Mucosa of stomach (tissue), 1 donor: ENCODE measurements around the gene MIA.
"Not testable (repeated sequence)": the region's sequence is repeated elsewhere in the genome, so short reads cannot be mapped to it uniquely, and the experiment has no call there.

ENCODE experiments used
- H3K27me3 ChIP-seq: one replicate; pipeline ENCODE4 v1.7.0; 2013; ENCODE audit warnings: mild to moderate bottlenecking, low read length; ENCODE audit not compliant: control insufficient read depth, insufficient read depth
- H3K36me3 ChIP-seq: one replicate; pipeline ENCODE4 v1.7.0; 2013; ENCODE audit warnings: low read length; ENCODE audit not compliant: control insufficient read depth, insufficient read depth
- H3K4me1 ChIP-seq: one replicate; pipeline ENCODE4 v1.7.0; 2013; ENCODE audit warnings: mild to moderate bottlenecking, low read length; ENCODE audit not compliant: control insufficient read depth, insufficient read depth
- H3K4me3 ChIP-seq: one replicate; pipeline ENCODE4 v1.7.0; 2013; ENCODE audit warnings: low read length
- H3K9ac ChIP-seq: one replicate; pipeline ENCODE4 v1.7.0; 2013; ENCODE audit warnings: mild to moderate bottlenecking, low read length, moderate library complexity
- H3K9me3 ChIP-seq: one replicate; pipeline ENCODE4 v1.7.0; 2013; ENCODE audit warnings: mild to moderate bottlenecking, low read length, moderate library complexity; ENCODE audit not compliant: control insufficient read depth
- donor health status: Pancreatic carcinoma.

MIA gene

DNA sequence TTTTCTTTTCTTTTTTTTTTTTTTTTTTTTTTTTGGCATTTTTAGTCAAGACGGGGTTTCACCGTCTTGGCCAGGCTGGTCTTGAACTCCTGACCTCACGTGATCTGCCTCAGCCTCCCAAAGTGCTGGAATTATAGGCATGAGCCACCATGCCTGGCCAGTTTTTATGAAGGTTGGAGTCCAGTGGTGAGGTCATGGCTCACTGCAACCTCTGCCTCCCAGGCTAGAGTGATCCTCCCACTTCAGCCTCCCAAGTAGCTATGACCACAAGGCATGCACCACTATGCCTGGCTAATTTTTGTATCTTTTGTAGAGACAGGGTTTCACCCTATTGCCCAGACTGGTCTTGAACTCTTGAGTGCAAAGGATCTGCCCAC is 20.1 kb upstream of the MIA start:
- H3K9ac ChIP-seq = no peak overlapping the region
- H3K4me1 ChIP-seq = peaks cover 16% of the 10 kb centered on the region
- no peak overlapping the region for H3K4me3 ChIP-seq
- H3K36me3 ChIP-seq = peaks cover 8% of the 10 kb centered on the region
- H3K27me3 ChIP-seq = no peaks in the 10 kb centered on the region
- no peaks in the 10 kb centered on the region for H3K9me3 ChIP-seq

DNA sequence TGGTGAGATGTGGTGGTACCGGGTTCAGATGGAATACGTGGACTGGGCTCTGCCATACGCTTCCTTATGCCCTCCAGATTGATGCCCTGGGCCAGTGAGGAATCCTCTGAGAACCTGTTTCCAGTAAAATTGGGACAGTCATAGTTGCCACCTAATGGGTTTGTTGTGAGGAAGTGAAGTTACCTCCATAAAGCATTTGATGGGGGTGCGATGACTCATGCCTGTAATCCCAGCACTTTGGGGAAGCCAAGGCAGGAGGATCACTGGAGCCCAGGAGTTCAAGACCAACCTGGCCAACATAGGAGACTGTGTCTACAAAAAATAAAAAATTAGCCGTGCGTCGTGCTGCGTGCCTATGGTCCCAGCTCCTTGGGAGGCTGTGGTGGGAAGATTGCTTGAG is 19.5 kb upstream of the MIA start:
- Histone ChIP-seq H3K27me3 (no peaks in the 10 kb centered on the region), H3K36me3 (peaks cover 12% of the 10 kb centered on the region), H3K9me3 (no peaks in the 10 kb centered on the region), H3K9ac (no peak overlapping the region), H3K4me3 (no peak overlapping the region), H3K4me1 (peaks cover 16% of the 10 kb centered on the region)

DNA sequence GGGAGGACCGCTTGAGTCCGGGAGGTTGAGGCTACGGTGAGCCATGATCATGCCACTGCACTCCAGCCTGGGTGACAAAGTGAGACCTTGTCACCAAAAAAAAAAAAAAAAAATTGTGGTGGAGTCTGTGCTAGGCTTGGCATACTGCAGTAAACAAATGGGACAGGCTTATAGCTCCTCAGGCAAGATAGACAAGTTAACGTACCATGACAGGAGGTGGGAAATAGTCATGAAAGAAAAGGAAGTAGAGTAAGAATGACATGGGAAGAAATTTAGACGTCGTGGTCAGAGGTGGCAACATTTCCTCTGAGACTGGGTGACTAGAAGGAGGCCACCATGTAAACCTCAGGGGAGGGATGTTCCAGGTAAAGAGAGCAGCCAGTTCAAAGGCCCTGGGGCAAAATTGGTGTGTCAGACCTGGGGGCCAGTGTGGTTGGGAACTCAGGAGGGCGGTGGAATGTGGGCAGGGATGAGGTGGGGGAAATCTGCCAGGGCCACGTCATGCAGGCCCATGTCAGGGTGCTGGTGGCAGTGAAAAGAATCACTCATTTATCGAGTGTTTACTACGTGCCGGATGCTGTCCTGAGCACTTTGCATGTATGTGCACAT is 18.7 kb upstream of the MIA start:
- H3K27me3 ChIP-seq = no peaks in the 10 kb centered on the region
- peaks cover 16% of the 10 kb centered on the region for H3K4me1 ChIP-seq
- H3K9ac ChIP-seq = no peak overlapping the region
- peaks cover 12% of the 10 kb centered on the region for H3K36me3 ChIP-seq
- H3K4me3 ChIP-seq = no peak overlapping the region
- no peaks in the 10 kb centered on the region for H3K9me3 ChIP-seq

DNA sequence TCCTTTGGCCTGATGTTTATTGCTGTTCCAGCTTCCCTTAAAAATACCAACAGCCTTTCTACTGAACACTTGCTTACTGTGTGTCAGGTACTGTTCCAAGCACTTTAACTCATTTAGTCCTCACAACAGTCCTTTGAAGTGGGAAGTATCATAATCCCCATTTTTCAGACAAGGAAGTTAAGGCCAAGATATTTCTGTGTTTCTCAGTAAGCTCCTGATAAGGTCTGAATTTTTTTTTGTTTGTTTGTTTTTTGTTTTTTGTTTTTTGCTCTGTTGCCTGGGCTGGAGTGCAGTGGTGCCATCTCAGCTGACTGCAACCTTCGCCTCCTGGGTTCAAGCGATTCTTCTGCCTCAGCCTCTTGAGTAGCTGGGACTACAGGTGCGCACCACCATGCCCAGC is 16.8 kb upstream of the MIA start:
- Histone ChIP-seq H3K4me1 (peaks cover 16% of the 10 kb centered on the region), H3K36me3 (peaks cover 14% of the 10 kb centered on the region), H3K4me3 (no peak overlapping the region), H3K27me3 (no peaks in the 10 kb centered on the region), H3K9ac (no peak overlapping the region), H3K9me3 (no peaks in the 10 kb centered on the region)

DNA sequence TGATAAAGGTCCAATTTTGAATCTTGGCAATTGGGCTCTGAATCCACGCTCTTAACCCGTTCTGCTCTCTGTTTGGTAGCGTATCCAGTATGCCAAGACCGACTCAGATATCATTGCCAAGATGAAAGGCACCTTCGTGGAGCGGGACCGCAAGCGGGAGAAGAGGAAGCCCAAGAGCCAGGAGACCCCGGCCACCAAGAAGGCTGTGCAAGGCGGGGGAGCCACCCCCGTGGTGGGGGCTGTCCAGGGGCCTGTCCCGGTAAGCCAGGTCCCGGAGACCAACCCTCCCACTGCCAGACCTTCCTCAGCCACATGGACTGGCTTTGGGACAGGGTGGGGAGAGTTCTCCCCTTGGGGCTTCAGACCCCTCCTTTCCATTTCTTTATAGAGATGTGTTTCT is 16.0 kb upstream of the MIA start:
- H3K36me3 ChIP-seq = peaks cover 22% of the 10 kb centered on the region

DNA sequence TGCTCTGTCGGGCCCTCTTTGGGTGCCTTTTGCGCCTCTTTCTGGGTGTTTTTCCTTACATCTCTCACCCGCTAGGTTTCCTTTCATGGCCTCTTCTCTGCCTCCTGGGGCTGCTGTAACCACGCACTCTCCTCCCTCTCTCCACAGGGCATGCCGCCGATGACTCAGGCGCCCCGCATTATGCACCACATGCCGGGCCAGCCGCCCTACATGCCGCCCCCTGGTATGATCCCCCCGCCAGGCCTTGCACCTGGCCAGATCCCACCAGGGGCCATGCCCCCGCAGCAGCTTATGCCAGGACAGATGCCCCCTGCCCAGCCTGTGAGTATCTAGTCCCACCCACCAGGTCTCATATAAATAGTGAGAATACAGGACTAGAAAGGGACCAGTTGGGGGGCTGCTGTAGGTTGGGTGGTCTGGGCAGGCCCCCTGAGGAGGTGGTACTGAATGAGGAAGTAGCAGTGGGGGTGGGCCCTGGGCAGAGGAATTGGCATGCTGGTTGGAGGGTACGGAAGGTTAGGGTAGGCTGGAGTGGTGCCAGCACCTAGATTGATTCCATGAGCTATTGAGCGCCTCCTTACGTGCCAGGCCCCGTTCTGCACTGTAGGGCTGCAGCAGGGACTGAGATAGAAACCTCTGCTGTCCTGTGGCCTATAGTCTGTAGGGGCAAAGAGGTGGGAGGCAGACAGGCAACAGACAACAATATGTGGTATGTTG is 12.4 kb upstream of the MIA start:
- peaks cover 39% of the 10 kb centered on the region for H3K36me3 ChIP-seq
- no peak overlapping the region for H3K9ac ChIP-seq
- H3K9me3 ChIP-seq = no peaks in the 10 kb centered on the region
- no peak overlapping the region for H3K4me3 ChIP-seq
- no peaks in the 10 kb centered on the region for H3K27me3 ChIP-seq
- H3K4me1 ChIP-seq = no peaks in the 10 kb centered on the region

More for the DNA sequence above, 16.0 kb upstream of the MIA start:
- Histone ChIP-seq H3K4me3 (no peak overlapping the region), H3K27me3 (no peaks in the 10 kb centered on the region), H3K9me3 (no peaks in the 10 kb centered on the region), H3K4me1 (peaks cover 11% of the 10 kb centered on the region), H3K9ac (no peak overlapping the region)

DNA sequence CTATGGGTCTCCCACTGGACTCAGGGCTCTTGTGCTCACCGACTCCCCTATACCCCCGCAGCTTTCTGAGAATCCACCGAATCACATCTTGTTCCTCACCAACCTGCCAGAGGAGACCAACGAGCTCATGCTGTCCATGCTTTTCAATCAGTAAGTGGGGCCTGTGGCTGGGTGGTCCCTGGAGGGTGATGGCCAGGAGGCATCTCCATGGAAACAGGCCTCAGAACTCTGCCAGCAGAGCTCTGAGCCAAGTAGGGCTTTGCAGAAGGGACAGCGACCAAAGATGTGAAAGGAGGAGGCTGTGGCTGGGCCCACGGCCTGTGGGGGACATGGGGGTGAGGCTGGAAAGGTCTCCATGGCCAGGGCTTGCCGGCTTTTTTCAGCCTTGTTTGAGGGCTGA is 11.8 kb upstream of the MIA start:
- Histone ChIP-seq H3K27me3 (no peaks in the 10 kb centered on the region), H3K4me3 (no peak overlapping the region), H3K36me3 (peaks cover 39% of the 10 kb centered on the region), H3K9me3 (no peaks in the 10 kb centered on the region), H3K9ac (no peak overlapping the region), H3K4me1 (no peaks in the 10 kb centered on the region)

DNA sequence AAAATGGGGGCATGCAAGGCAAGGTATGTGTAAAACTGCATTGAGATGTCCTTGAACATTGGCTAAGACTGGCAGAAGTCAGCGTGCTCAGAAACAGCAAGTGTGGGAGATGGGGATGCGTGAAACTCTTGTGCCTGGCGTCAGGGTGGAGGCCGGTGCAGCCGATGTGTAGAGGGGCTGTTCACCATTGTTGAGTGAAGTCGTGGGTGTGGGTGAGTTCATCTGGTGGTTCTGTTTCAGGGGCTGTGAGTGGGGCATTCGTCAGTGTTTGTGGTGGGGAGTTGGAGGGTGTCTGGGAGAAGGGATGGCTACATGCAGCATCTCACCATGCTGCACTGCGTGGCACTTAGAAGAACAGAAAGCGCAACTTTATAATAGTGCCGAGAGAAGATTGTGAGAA is 11.4 kb upstream of the MIA start:
- Histone ChIP-seq H3K4me1 (no peaks in the 10 kb centered on the region), H3K4me3 (no peak overlapping the region), H3K27me3 (no peaks in the 10 kb centered on the region), H3K9me3 (no peaks in the 10 kb centered on the region), H3K9ac (no peak overlapping the region), H3K36me3 (peaks cover 39% of the 10 kb centered on the region)

DNA sequence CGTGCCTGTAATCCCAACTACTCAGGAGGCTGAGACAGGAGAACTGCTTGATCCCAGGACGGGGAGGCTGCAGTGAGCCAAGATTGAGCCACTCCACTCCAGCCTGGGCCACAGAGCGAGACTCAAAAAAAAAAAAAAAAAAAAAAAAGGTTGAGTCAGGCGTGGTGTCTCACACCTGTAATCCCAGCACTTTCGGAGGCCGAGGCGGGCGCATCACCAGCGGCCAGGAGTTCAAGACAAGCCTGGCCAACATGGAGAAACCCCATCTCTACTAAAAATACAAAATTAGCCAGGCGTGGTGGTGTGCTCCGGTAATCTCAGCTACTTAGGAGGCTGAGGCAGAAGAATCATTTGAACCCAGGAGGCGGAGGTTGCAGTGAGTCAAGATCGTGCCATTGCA is 8.9 kb upstream of the MIA start:
- H3K4me3 ChIP-seq, H3K27me3 ChIP-seq, H3K4me1 ChIP-seq, H3K9me3 ChIP-seq, H3K9ac ChIP-seq: not testable (repeated sequence)
- H3K36me3 ChIP-seq = peaks cover 27% of the 10 kb centered on the region

DNA sequence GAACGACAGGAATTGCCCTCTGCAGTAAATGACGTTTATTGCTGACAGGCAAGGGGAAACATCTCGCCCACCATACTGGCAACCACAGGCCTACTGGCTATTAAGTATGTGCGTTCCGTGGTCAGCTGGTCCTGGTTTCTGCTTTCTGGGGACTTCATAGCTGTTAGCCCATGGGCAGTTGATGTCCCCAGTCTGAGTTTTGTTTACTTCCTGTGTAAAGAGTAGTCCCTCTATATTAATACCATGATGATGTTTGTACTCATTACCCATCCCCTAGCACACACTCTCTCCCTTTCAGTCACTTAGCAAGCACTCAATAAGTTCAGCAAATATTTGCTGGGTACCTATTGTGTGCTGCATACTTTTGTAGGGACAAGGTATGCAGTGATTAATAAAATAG is 6.5 kb upstream of the MIA start:
- H3K27me3 ChIP-seq = no peaks in the 10 kb centered on the region
- no peaks in the 10 kb centered on the region for H3K9me3 ChIP-seq
- H3K4me3 ChIP-seq = no peak overlapping the region
- H3K9ac ChIP-seq = no peak overlapping the region
- peaks cover 21% of the 10 kb centered on the region for H3K36me3 ChIP-seq
- H3K4me1 ChIP-seq = no peaks in the 10 kb centered on the region

DNA sequence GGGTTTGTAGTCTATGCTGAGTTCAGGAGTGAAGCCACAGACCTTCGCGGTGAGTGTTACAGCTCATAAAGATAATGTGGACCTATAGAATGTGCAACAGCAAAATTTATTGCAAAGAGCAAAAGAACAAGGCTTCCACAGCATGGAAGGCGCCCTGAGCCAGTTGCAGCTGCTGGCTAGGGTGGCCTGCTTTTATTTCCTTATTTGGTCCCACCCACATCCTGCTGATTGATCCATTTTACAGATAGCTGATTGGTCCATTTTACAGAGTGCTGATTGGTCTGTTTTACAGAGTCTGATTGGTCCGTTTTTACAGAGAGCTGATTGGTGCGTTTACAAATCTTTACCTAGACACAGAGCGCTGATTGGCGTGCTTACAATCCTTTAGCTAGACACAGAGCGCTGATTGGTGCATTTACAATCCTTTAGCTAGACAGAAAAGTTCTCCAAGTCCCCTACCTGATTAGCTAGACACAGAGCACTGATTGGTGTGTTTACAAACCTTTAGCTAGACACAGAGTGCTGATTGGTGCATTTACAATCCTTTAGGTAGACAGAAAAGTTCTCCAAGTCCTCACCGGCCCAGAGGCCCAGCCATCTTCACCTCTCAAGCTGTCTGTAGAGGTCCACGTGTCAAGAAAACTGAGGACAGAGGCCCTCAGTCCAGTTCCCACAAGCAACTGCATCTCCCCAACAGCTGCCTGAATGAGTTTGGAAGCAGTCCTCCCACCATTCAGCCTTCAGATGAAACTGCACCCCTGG is 4.0 kb upstream of the MIA start:
- H3K4me3 ChIP-seq, H3K4me1 ChIP-seq, H3K9ac ChIP-seq, H3K9me3 ChIP-seq, H3K27me3 ChIP-seq, H3K36me3 ChIP-seq: not testable (repeated sequence)

DNA sequence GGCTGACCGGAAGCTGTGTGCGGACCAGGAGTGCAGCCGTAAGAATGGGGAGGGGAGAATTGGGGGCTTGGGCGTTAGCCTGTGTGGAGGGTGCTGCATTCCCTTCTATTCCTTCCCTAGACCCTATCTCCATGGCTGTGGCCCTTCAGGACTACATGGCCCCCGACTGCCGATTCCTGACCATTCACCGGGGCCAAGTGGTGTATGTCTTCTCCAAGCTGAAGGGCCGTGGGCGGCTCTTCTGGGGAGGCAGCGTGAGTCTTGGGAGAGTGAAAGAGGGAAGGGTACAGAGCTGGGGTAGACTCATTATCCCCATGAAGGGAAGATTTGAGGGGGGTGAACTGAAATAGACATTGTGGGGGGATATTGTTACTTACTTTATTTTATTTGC is 306 bp downstream of the MIA start:
- Histone ChIP-seq H3K36me3 (no peaks in the 10 kb centered on the region), H3K4me1 (peaks cover 24% of the 10 kb centered on the region), H3K9me3 (no peaks in the 10 kb centered on the region), H3K4me3 (no peak overlapping the region), H3K9ac (no peak overlapping the region), H3K27me3 (no peaks in the 10 kb centered on the region)
